GM12874 (cell line): ENCODE data around the gene FOXO6.

Experiments
- CTCF ChIP-seq: IDR thresholded peaks from 2 replicates; pipeline ENCODE4 v1.5.1; 2011; ENCODE audit warnings: low read depth, mild to moderate bottlenecking, control low read depth, low read length, moderate library complexity; ENCODE audit not compliant: insufficient read depth

Gene FOXO6

GRCh38 chr1:41392528-41392924 lies 31.3 kb downstream of the FOXO6 start:
- no peak for TF ChIP-seq CTCF

GRCh38 chr1:41393716-41394368 lies 32.6 kb downstream of the FOXO6 start:
- no peak for TF ChIP-seq CTCF

GRCh38 chr1:41394369-41394744 lies 33.1 kb downstream of the FOXO6 start:
- no peak for TF ChIP-seq CTCF

- TF ChIP-seq CTCF = no peak
Observed at GRCh38 chr1:41394959-41395956, 34.0 kb downstream of the FOXO6 start.

- TF ChIP-seq CTCF = no peak
Observed at GRCh38 chr1:41396084-41396483, 34.9 kb downstream of the FOXO6 start.

GRCh38 chr1:41397020-41397419 lies 35.8 kb downstream of the FOXO6 start:
- no peak for TF ChIP-seq CTCF

GRCh38 chr1:41397753-41398330 lies 36.6 kb downstream of the FOXO6 start:
- TF ChIP-seq CTCF = no peak
